ENCODE measurements around the gene PPP1R2B. TPM values are rescaled to one million over a fixed set of nuclear protein-coding genes. Genes with fewer than 3 reads are reported as not detected.

Gene PPP1R2B
- total RNA-seq, 1 donor from 2014 or later: not detected

- DNase-seq (ENCODE audit: low spot score): no peak
- intact Hi-C loops (cut with DNase I): no loop called here
These were observed 15.3 kb downstream of the PPP1R2B start for GRCh38 chr5:156865427-156865826.

- DNase-seq (ENCODE audit: low spot score): no peak
- intact Hi-C loops (cut with DNase I): no loop called here
These were observed 20.4 kb downstream of the PPP1R2B start for GRCh38 chr5:156870498-156870839.

GRCh38 chr5:156871212-156871611 lies 21.1 kb downstream of the PPP1R2B start:
- DNase-seq (ENCODE audit: low spot score): no peak
- intact Hi-C loops (cut with DNase I): no loop called here

DNA sequence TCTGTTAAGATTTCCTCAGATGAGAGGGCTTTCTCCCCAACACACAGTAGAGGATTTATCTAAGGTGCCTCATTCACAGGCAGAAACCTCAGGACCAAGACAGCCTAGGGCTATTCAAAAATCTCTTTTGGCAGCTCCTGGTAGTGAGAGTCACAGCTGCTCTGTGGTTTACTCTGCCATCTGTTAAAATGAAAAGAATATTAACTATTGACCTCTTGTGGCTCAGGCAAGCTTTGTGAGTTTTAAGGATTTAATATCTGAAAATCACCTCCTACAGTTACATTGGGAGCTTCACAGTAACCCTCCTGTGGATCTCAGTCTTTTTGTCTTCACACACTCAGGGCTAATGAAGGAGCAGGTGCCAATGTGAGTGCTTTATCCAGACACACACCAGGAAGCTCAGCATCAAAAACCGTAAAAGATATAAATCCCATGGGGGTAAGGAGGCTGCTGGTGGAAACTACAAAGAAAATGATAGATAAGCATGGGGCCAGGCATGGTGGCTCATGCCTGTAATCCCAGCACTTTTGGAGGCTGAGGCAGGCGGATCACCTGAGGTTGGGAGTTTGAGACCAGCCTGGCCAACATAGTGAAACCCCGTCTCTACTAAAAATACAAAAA lies 29.7 kb downstream of the PPP1R2B start:
- DNase-seq (ENCODE audit: low spot score): no peak
- intact Hi-C loops (cut with DNase I): no loop called here

DNA sequence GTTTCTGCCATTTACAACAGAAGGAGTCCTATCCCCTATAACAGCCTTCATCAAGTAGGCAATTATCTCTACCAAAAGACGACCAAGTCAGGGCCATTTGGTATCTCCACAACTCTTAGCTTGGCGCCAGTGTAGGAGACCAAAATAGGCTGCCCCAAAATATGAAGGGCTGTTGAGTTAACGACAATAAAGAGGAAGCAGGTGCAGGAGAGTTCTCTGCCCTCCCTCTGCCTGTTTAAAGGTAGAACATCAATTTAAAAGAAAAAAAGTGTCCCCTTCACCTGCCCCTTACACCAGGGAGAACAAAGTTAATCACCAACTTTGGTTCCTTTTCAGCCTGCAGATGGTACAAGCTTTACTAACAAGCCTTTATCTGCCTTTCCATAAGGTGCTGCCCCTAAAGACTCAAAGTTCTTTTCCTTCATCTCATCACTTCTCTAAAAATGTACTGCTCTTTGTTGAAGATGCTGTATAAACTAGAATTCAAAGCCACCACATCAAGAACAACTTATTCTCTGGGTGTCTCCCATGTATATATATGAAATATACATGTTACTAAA lies 33.3 kb downstream of the PPP1R2B start:
- DNase-seq (ENCODE audit: low spot score): no peak
- intact Hi-C loops (cut with DNase I): no loop called here

- intact Hi-C loops (cut with DNase I): no loop called here
- no peak for DNase-seq (ENCODE audit: low spot score)
These were observed 38.4 kb downstream of the PPP1R2B start for GRCh38 chr5:156888520-156888919.

GRCh38 chr5:156892223-156892622 lies 42.1 kb downstream of the PPP1R2B start:
- intact Hi-C loops (cut with DNase I): no loop called here
- DNase-seq (ENCODE audit: low spot score): no peak

- no peak for DNase-seq (ENCODE audit: low spot score)
- intact Hi-C loops (cut with DNase I): no loop called here
These were observed 42.8 kb downstream of the PPP1R2B start for GRCh38 chr5:156892864-156893263.

DNA sequence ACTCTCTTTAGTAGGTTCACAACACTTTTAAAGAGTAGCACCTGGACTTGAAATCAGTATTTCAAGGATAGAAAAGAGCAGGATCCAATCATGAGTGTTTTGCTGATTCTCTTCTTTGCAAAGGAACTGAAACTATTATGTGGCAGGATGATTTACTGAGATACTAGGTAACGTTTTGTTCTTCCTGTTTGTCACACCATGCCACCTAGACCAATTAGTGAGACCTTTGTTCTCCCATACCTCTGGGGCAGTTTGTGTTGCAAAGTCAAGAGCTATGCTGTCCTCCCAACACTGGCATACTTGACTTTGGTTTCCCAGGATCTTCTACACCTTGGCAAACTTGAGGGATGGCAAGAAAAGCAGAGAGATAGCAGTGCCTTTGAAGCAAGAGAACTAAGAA lies 43.4 kb downstream of the PPP1R2B start:
- intact Hi-C loops (cut with DNase I): no loop called here

DNA sequence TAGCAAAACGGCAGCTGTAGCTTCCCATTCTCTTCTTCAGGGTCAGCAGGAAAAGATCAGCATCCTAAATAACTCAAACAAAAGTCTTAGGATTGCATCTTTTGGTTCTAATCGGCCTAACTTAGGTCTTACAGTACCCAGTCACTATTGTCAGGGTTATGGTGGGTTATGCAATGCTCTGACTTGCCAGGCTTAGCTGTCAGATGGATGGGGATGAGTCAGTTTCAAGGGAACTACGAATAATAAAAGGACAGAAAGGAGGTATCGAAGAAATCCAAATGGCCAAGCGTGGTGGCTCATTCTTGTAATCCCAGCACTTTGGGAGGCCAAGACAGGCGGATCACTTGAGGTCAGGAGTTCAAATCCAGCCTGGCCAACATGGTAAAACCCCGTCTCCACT lies 46.5 kb downstream of the PPP1R2B start:
- no peak for DNase-seq (ENCODE audit: low spot score)

More for the DNA sequence above, 43.4 kb downstream of the PPP1R2B start:
- DNase-seq (ENCODE audit: low spot score): no peak

More for the DNA sequence above, 46.5 kb downstream of the PPP1R2B start:
- intact Hi-C loops (cut with DNase I): no loop called here

Other genes starting within 250 kb of the PPP1R2B start
- not detected for gene TIMD4, start 112.9 kb downstream of the PPP1R2B start, total RNA-seq
- gene HAVCR1, start 208.8 kb downstream of the PPP1R2B start, total RNA-seq: 0.57 TPM